Measurements from ENCODE around the gene DOC2A. TPM values are rescaled to one million over a fixed set of nuclear protein-coding genes. Genes with fewer than 3 reads are reported as not detected.

Gene DOC2A
- polyA plus RNA-seq, 3 donors: 2.9 to 4.9 (median 4.6) TPM

DNA sequence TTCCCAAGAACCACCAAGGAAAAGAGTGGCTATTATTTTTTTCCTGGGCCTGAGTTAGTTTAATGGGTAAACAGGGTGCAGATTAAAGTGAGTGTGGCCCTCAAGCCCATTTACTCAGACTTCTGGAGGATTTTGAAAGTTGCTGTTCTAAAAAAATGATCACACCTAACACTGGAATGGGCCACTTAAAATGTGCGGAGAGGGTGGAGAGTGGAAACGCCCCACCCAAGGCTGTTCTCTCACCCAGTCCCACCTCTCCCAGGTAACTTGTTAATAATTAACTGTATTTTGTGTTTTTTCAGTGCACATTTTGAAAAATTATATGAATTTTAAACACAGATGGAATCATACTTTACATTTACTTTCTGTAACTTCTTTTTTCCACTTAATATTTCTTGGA lies 20.8 kb downstream of the DOC2A start:
- no peak for DNase-seq

DNA sequence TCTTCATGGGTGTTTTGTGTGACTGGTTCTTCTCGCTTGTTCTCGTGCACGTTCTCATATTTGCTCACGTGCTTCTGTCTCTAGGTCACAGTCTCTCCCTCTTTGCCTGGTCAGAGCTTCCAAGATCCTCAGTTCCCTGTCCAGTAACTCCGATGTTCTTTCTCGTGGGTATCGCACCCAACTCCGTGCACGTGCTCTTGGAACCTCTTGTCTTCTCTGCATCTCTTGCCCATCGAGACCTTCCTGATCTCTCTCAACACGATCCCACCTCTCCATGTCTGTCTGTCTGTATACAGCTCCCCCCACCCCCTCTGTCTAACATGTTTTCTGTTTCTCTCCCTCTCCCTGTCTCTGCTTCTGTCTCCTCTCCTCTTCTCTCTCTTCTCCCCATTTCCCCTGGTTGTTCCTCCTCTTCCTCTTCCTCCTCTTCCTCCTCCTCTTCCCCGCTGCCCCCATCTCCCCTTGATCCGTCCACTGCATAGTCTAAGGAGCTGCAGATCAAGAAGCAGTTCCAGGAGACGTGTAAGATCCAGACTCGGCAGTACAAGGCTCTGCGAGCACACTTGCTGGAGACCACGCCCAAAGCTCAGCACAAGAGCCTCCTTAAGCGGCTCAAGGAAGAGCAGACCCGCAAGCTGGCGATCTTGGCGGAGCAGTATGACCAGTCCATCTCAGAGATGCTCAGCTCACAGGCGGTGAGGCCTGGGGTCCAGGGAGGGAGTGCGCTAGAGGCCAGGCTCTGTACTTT lies 21.5 kb downstream of the DOC2A start:
- DNase-seq: no peak

DNA sequence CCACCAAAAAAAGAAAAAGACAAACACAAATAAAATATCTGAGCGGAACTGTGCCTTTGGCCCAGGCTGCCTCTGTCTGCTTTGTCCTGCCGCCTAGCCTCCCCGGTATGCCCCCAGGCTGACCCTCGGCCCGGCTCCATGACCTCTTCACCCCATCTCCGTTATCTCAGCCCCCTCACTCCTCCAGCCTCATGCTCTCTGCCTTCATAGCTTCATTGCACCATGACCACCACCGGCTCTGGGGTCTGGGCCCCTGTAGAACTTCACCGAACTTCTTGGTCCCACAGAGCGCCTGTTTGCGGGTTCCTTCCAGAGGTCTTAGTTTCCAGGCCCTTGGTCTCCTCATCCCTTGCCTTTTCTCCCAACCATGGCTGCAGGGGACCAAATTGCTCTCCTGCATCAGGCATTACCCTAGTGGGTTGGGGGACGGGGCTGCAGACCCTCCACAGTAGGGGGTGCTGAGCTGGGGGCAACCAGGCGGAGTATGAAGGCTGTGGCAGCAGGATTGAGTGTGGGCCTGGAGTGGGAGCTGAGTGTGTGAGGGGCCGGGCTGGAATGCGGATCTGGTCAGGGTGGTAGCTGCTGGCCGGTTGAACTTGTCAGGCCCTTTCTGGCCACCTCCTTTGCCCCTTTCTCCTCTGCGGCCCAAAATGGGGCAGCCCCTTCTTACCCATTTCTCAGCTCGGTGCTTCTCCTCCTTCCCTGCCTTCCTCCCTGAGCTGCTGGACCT lies 22.3 kb downstream of the DOC2A start:
- no peak for DNase-seq

DNA sequence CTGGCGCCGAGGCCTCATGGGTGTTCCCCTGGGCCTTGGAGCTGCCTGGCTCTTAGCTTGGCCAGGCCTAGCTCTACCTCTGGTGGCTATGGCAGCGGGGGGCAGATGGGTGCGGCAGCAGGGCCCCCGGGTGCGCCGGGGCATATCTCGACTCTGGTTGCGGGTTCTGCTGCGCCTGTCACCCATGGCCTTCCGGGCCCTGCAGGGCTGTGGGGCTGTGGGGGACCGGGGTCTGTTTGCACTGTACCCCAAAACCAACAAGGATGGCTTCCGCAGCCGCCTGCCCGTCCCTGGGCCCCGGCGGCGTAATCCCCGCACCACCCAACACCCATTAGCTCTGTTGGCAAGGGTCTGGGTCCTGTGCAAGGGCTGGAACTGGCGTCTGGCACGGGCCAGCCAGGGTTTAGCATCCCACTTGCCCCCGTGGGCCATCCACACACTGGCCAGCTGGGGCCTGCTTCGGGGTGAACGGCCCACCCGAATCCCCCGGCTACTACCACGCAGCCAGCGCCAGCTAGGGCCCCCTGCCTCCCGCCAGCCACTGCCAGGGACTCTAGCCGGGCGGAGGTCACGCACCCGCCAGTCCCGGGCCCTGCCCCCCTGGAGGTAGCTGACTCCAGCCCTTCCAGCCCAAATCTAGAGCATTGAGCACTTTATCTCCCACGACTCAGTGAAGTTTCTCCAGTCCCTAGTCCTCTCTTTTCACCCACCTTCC lies 23.3 kb downstream of the DOC2A start:
- no peak for DNase-seq

DNA sequence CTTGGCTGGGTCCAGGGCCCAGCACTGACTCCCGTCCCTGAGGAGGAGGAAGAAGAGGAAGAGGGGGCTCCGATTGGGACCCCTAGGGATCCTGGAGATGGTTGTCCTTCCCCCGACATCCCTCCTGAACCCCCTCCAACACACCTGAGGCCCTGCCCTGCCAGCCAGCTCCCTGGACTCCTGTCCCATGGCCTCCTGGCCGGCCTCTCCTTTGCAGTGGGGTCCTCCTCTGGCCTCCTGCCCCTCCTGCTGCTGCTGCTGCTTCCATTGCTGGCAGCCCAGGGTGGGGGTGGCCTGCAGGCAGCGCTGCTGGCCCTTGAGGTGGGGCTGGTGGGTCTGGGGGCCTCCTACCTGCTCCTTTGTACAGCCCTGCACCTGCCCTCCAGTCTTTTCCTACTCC lies 23.9 kb downstream of the DOC2A start:
- DNase-seq: no peak

DNA sequence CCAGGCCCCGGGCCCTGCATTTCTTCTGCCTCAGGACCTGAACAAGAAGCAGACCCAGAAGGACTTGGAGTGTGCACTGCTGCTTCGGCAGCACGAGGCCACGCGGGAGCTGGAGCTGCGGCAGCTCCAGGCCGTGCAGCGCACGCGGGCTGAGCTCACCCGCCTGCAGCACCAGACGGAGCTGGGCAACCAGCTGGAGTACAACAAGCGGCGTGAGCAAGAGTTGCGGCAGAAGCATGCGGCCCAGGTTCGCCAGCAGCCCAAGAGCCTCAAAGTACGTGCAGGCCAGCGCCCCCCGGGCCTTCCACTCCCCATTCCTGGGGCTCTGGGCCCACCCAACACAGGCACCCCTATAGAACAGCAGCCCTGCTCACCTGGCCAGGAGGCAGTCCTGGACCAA lies 24.6 kb downstream of the DOC2A start:
- DNase-seq: no peak

DNA sequence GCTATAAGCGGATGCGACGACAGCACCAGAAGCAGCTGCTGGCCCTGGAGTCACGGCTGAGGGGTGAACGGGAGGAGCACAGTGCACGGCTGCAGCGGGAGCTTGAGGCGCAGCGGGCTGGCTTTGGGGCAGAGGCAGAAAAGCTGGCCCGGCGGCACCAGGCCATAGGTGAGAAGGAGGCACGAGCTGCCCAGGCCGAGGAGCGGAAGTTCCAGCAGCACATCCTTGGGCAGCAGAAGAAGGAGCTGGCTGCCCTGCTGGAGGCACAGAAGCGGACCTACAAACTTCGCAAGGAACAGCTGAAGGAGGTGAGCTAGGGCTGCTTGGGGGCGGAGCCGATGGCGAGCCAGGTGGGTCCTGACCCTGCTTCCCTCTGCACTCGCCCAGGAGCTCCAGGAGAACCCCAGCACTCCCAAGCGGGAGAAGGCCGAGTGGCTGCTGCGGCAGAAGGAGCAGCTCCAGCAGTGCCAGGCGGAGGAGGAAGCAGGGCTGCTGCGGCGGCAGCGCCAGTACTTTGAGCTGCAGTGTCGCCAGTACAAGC lies 25.5 kb downstream of the DOC2A start:
- no peak for DNase-seq

DNA sequence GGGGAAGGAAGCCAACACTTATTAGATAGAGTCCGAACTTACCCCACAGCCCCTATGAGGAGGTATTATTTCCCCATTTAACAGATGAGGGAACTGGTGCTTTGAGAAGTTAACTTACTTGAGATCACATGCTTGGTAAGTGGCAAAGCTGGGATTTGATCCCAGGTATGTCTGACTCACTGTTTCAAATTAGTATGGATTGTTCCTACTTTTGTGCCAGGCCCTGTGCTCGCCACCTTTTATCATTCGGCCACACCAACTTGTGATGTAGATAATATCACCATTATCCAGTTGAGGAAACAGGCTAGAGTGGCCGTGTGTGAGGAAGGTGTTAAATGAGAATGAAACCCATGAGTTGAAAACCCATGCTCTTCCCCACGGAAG lies 26.1 kb downstream of the DOC2A start:
- no peak for DNase-seq

DNA sequence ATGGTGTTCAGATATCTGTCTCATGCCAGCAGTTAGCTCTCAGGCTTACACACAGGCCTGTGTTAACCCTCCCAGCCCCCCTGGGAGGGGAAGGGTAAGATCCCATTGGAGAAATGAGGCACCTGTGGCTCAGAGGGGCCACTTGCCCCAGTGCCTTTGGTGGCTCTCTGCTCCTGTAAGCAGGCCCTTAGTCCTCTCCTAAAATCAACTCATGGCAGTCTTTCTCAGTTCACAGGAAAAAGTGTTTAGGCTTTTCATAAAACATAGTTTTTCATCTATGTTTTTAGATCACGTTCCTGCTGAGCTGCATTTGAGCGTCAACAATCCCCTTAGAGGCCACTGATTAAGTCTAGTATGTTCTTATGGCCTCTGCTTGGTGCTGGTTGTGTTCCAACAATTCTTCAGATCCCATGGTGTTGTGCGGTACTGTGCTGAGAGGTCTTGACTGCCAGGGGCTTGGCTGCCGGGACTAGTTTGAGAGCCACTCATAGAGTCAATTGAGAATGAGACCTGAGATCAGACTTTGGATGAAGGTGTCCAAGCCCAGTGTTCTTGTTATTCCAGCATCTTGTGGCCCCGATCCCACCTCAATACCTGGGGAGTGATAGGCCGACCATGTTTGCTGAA lies 26.6 kb downstream of the DOC2A start:
- no peak for DNase-seq

DNA sequence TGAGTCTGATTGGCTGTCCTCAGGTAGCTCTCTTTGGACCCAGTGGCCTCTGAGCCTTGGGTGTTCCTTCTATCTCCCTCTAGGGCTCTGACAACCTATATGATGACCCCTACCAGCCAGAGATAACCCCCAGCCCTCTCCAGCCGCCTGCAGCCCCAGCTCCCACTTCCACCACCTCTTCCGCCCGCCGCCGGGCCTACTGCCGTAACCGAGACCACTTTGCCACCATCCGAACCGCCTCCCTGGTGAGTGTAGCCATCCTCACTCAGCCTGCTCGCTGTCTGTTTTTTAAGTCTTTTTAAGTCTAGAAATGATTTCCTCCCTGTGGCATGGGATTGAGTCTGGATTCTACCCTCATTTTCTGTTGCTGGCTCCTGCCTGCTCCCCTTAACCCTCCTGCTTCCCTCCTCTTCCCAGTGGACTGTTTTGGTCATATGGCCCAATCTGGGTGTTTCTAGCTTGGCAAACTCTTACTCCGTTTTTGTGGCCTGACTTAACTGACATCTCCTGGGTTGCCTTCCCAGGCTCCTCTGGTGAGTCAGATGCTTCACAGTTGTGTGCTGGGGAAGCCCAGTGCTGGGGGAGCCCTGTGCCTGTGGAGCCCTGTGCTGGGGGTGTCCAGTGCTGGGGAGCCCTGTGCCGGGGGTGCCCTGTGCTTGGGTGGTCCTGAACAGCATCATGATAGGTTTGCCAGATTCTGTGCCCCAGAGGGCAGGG lies 27.2 kb downstream of the DOC2A start:
- no peak for DNase-seq

DNA sequence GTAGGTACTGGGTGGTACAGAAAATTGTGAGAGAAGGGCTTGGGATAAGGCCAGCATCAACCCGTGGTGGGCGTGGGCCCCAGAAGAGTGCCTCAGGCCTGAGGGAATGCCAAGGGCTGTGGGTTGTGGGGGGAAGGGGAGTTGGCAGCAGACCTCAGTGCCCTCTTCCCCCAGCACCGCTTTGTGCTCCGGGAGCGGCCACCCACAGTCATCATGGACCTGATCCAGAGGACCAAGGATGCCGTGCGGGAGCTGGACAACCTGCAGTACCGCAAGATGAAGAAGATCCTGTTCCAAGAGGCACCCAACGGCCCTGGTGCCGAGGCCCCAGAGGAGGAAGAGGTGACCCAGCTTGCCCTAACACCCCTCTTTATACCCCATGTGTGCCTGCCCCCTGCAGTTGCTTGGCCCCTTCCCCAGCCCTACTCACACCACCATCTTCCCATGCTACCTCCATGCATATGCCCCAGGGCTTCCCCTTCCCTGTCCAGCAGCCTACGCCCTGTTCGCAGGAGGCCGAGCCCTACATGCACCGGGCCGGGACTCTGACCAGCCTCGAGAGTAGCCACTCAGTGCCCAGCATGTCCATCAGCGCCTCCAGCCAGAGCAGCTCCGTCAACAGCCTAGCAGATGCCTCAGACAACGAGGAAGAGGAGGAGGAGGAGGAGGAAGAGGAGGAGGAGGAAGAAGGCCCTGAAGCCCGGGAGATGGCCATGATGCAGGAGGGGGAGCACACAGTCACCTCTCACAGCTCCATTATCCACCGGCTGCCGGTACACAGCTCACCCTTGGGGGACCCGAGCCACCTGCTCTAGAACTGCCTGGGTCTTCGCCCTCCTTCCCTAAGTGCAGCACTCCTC lies 28.0 kb downstream of the DOC2A start:
- no peak for DNase-seq

DNA sequence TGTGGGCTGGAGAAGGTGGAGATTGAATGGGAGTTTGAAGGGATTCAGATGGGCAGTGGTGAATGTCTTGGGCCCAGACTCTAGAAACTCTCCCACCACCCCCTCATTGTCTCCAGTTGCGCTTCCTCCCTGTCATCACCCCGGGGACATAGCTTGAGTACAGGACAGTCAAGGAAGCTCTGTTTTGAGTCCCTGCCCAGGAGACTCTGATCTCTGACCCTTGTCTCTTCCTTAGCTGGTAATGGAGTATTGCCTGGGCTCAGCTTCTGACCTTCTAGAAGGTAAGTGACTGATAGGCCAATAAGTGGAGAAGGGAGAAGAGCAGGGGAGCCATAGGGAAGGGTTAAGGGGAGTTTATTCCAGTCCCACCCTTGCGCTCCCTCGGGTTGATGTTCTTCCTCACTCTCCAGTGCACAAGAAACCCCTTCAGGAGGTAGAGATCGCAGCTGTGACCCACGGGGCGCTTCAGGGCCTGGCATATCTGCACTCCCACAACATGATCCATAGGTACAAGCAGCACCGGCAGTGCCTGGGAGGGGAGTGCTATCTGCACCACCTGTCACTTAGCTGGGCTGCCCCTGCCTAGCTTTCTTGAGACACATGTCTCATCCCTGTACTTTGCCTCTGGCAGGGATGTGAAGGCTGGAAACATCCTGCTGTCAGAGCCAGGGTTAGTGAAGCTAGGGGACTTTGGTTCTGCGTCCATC lies 32.1 kb downstream of the DOC2A start:
- no peak for DNase-seq

DNA sequence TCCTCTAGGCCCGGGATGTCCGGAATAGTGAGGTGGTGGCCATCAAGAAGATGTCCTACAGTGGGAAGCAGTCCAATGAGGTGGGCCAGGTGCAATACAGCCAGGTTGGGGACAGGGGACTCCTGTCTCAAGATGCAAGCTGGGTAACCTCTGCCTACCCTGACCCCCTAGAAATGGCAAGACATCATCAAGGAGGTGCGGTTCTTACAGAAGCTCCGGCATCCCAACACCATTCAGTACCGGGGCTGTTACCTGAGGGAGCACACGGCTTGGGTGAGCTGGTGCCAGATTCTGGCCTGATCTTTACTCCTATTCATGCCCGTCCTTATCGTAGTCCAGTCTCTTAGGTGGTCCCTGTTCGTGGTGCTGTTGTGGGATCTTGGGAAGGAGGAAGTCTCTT lies 32.7 kb downstream of the DOC2A start:
- DNase-seq: no peak

DNA sequence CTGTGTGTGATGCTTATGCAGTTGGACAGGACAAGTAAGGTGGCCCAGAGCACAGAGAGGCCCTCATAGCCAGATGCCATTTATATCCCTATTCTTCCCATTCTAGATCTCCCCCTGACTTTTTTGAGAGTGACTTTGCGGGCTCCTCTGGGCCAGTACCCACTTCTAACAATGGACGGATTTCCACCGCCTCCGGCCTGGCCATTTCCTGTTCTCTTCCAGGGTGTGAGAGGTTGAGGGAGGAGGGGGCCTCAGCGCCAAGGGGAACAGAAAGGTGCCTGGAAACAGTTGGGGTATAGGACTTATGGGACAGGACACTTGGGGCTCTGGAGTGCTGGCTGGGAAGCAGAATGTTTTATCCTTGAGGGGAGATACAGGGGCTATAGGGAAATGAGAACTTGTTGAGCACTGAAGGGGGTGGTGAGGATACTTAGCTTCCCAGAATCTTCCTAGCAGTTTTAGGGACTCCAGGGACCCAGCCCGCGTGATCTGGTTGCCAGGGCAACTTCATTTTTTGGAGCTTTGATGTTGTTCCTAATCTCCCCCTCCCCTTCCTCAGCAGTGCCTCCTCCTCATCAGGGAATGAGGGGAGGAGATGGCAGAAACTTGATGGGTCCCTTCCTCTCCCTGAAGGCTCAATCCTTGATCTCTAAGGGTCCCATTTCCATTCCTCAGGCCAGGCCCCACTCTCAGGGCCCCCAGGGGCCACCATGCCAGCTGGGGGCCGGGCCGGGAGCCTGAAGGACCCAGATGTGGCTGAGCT lies 33.6 kb downstream of the DOC2A start:
- DNase-seq: no peak

DNA sequence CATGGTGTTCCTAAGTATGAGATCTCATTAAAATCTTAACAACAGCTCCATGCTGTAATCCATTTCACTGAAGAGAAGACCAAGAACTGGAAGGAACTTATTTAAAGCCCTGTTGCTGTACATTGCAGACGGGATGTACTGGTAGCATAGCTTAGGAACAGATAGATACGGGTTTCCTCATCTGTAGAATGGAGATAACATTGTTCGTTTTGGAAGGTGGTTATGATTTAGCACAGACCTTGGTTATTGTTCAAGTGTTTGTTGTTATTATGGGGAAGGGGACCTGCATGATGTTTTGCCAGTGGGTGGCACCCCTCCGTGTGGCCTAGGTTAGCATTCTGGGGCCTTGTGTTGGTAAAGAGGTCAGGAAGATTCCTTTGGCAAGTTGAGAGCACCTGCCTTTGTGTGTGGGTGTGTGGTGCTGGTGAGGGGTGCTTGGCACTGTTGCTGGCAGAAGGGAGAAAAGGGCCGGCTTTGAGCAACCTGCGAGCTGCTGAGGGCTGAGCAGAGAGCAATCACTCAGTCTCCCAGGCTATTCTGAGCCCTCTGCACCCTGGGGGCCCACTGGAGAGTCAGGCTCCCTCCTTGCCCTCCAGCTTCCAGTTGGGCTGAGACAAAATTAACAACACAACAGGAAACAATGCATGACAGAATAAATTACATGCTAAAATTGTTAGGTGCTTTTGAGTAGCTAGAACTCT lies 34.9 kb downstream of the DOC2A start:
- no peak for DNase-seq

DNA sequence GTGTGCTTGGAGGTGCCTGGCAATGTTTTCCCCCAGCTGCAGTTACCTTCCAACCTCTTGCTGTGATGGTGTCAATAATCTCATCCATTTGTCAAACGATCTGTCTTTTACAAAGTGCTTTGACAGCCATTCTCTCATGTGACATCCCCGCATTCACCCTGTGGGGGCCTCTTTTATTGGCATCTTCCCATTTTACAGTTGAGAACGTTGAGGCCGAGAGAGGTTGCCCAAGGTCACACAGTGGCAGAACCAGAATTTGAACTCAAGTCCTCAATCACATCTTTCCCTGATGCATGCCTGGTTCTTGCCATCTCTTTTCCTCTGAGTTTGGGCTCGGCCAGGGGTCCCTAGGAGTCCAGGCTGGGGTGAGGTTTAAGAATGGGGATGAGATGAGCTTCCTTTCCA lies 35.7 kb downstream of the DOC2A start:
- no peak for DNase-seq

DNA sequence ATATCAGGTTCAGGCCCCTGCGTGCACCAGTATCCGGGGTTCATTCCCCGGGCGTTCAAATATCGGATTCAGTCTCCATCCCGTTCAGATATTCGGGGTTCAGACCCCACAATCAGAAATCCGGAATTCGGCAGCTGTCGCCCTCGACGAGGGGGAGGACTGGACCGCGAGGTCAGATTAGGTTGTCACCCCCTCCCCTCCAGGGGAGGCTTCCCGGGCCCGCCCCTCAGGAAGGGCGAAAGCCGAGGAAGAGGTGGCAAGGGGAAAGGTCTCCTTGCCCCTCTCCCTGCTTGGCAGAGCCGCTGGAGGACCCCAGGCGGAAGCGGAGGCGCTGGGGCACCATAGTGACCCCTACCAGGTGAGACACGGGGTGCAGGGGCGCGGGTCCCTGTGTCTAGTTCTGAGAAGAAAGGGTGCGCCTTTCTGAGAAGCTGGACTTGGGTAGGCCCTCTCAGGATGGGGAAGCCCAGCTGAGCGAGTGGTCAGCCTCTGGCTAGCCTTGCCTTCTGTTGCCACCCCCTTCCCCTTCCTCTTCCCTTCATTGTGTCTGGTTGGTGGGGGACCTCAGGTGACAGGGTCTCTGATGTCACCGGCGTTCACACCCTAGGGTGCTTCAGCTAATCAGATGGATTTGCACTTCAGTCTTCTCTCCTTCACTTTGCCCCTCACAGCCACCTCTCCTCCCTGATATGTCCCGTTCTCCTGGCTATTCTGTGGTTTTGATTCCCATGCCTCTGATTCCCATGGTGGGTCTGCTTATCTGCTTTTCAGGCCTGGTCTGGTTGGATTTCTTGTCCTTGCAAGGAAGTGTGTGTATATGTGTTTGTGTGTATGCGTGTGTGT lies 36.3 kb downstream of the DOC2A start:
- DNase-seq: no peak

Measured in renal pelvis (tissue), 4 donors.